ENCODE results near the gene GTPBP6. TPM values are rescaled to one million over a fixed set of nuclear protein-coding genes. Genes with fewer than 3 reads are reported as not detected.

The GTPBP6 gene
- total and polyA plus RNA-seq, 8 donors: 19.8 to 73.9 (median 43.1) TPM

GRCh38 chrX:363621-364375, 45.2 kb upstream of the GTPBP6 start:
- Histone ChIP-seq H3K27me3 (no peaks in the 10 kb centered on the region), H3K4me1 (no peaks in the 10 kb centered on the region), H3K27ac (no peak overlapping the region), H3K36me3 (peaks cover 3 to 29% (median 28%) of the 10 kb centered on the region in 4 donors), H3K9me3 (peaks cover 8 to 29% (median 25%) of the 10 kb centered on the region in 4 donors), H3K4me3 (no peak overlapping the region)
- TF ChIP-seq POLR2AphosphoS5 (IDR thresholded peaks at IDR 0.05) (no peak), EP300 (IDR thresholded peaks at IDR 0.05) (no peak), POLR2A (IDR thresholded peaks at IDR 0.05) (no peak)
- TF ChIP-seq, protein P1, sequence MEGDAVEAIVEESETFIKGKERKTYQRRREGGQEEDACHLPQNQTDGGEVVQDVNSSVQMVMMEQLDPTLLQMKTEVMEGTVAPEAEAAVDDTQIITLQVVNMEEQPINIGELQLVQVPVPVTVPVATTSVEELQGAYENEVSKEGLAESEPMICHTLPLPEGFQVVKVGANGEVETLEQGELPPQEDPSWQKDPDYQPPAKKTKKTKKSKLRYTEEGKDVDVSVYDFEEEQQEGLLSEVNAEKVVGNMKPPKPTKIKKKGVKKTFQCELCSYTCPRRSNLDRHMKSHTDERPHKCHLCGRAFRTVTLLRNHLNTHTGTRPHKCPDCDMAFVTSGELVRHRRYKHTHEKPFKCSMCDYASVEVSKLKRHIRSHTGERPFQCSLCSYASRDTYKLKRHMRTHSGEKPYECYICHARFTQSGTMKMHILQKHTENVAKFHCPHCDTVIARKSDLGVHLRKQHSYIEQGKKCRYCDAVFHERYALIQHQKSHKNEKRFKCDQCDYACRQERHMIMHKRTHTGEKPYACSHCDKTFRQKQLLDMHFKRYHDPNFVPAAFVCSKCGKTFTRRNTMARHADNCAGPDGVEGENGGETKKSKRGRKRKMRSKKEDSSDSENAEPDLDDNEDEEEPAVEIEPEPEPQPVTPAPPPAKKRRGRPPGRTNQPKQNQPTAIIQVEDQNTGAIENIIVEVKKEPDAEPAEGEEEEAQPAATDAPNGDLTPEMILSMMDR (IDR thresholded peaks at IDR 0.05): no peak
- DNase-seq: no peak
- WGBS, 5 donors: 95 to 98% (median 97%) methylated on average over 33 to 37 of the region's 37 CpGs
- intact Hi-C loops (cut with DNase I; ENCODE audit: low total_unique reads): no loop called here

GRCh38 chrX:362937-363620, 44.5 kb upstream of the GTPBP6 start:
- WGBS, 5 donors: 75 to 85% (median 80%) methylated on average over 36 to 38 of the region's 38 CpGs
- intact Hi-C loops (cut with DNase I; ENCODE audit: low total_unique reads): no loop called here
- no peaks in the 10 kb centered on the region for H3K27me3 ChIP-seq
- TF ChIP-seq POLR2AphosphoS5 (IDR thresholded peaks at IDR 0.05) (no peak), EP300 (IDR thresholded peaks at IDR 0.05) (no peak), POLR2A (IDR thresholded peaks at IDR 0.05) (no peak)
- TF ChIP-seq, protein P1 (IDR thresholded peaks at IDR 0.05): no peak
- no peak for DNase-seq
- H3K4me3 ChIP-seq: no peak overlapping the region
- no peaks in the 10 kb centered on the region for H3K4me1 ChIP-seq
- H3K9me3 ChIP-seq: peaks cover 8 to 35% (median 26%) of the 10 kb centered on the region in 4 donors
- peaks cover 3 to 35% (median 33%) of the 10 kb centered on the region in 4 donors for H3K36me3 ChIP-seq
- H3K27ac ChIP-seq: no peak overlapping the region

- H3K36me3 ChIP-seq: peaks cover 3 to 40% (median 36%) of the 10 kb centered on the region in 4 donors
- no peak for DNase-seq
- TF ChIP-seq POLR2AphosphoS5 (IDR thresholded peaks at IDR 0.05) (no peak), POLR2A (IDR thresholded peaks at IDR 0.05) (no peak), EP300 (IDR thresholded peaks at IDR 0.05) (no peak)
- TF ChIP-seq, protein P1 (IDR thresholded peaks at IDR 0.05): no peak
- intact Hi-C loops (cut with DNase I; ENCODE audit: low total_unique reads): no loop called here
- H3K27me3 ChIP-seq: no peaks in the 10 kb centered on the region
- no peaks in the 10 kb centered on the region for H3K4me1 ChIP-seq
- 94 to 100% (median 97%) methylated on average over 11 to 13 of the region's 13 CpGs for WGBS, 5 donors
- H3K9me3 ChIP-seq: peaks cover 8 to 35% (median 26%) of the 10 kb centered on the region in 4 donors
- no peak overlapping the region for H3K27ac ChIP-seq
- H3K4me3 ChIP-seq: no peak overlapping the region
Measured at GRCh38 chrX:362351-362750, 43.8 kb upstream of the GTPBP6 start.

GRCh38 chrX:361231-362145, 42.9 kb upstream of the GTPBP6 start:
- Histone ChIP-seq H3K4me3 (no peak overlapping the region), H3K4me1 (no peaks in the 10 kb centered on the region), H3K9me3 (peaks cover 8 to 35% (median 26%) of the 10 kb centered on the region in 4 donors), H3K27me3 (no peaks in the 10 kb centered on the region), H3K27ac (no peak overlapping the region), H3K36me3 (peaks cover 3 to 44% (median 36%) of the 10 kb centered on the region in 4 donors)
- no peak for TF ChIP-seq POLR2AphosphoS5 (IDR thresholded peaks at IDR 0.05)
- TF ChIP-seq, protein P1 (IDR thresholded peaks at IDR 0.05): no peak
- TF ChIP-seq POLR2A (IDR thresholded peaks at IDR 0.05): no peak
- TF ChIP-seq EP300 (IDR thresholded peaks at IDR 0.05): no peak
- intact Hi-C loops (cut with DNase I; ENCODE audit: low total_unique reads): no loop called here
- no peak for DNase-seq
- WGBS, 5 donors: 95 to 99% (median 98%) methylated on average over 39 to 54 of the region's 54 CpGs
